GM18520 (cell line): ENCODE data around the gene MYH9.

Source experiments
- ATAC-seq: cut with Tn5 transposase; IDR thresholded peaks from one replicate; pipeline ENCODE4 v1.9.1; 2021; ENCODE audit not compliant: unreplicated experiment

MYH9 gene

DNA sequence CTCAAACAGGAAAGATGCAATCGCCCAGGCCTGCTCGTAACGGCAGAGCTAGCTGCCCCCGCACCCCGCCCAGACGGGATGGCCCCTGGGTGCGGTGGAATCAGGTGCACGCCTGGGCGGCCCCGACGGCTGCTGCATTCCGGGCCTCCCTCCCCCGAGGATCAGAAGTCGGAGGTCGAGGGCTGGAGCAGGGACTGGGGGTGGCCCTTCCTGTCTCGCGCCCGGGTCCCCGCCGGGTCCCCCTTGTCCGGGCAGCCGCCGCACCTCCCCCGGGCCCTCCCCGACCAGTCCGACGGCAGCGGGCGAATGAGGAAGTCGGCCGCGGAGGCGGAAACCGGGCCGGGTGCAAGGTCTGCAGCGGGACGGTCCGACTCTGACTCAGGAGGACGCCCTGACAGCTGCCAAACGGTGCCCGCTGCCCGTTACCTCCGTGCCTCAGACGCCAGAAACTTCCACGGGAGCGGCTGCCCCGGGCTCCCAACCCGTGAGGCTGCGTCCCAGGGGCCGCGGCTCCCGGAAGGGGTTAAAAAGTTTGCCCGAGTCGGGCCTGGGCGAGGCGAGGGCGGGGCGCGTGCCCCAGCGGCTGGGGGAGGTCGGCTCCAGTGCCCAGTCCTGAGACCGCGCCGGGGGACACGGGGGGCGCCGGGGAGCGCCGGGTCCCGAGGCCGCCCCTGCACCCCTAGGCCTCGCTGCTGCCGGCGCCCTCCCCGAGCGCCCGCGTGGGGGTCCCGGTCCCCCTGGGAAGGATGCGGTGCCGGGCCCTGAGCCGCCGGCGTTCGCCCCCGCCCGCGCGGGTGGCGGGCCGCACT is 663 bp downstream of the MYH9 start:
- ATAC-seq: peak; percentile 2

DNA sequence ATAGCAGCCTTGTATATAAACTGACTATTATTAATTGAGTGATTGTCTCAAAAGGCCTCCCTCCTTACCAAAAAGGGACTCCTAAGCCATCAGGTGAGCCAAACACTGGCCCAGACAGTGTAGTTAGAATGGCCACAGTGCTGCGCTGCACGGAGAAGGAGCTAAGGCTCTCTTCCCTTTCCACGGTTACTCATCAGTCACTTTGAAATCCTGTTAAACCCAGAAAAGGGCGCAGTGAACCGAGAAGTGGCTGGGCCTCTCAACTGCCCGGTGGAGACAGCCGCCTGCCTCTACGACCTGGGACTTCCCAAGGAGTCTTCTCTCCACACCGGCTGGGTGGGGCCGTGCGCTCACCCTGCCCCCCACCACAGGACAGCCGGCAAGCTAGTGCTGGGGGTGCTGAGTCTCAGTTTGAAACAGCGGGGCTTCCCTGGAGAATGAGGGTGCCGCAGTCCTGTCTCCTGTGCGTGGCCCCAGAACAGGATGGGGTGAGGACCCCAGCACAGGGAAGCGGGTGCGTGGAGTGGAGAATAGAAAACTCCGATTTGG is 1.3 kb downstream of the MYH9 start:
- no peak for ATAC-seq

DNA sequence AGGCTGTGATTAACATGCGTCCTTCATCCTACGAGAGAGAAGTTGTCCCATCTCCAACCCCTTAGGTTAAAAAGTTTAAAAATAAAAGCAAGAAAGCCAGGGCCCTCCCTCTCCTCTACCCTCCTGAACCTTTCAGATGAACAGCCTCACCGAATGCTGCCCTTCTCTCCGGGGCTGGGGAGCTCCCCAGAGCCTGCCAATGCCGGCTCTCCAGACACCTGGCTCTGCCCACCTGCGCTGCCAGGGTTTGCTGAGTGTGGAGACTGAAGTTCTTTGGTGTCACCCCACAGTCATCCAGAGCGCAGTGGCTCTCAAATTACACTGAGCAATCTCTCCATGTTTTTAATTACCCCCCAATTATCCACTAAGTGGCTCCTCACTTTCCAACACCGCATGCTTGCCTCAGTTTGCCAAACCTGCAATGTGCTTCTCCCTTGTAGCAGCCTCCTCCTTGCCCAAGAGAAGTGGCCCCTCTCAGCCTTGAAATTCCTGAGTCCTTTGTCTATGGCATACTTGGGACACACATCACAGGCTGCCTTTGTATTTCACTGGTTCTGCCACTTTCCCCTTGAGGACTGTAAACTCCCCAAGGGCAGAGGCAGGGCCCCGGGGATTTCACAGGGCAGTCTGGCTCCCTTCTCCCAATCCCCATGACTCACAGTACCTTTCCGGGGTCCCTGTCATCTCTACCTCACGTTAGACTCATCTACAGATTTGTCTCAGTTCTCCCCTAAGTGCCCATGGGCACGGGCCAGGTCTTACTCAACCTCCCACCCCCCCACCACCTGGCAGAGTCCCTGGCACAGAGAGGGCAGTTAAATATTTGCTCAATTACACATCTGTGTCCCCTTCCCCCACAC is 2.0 kb downstream of the MYH9 start:
- no peak for ATAC-seq

DNA sequence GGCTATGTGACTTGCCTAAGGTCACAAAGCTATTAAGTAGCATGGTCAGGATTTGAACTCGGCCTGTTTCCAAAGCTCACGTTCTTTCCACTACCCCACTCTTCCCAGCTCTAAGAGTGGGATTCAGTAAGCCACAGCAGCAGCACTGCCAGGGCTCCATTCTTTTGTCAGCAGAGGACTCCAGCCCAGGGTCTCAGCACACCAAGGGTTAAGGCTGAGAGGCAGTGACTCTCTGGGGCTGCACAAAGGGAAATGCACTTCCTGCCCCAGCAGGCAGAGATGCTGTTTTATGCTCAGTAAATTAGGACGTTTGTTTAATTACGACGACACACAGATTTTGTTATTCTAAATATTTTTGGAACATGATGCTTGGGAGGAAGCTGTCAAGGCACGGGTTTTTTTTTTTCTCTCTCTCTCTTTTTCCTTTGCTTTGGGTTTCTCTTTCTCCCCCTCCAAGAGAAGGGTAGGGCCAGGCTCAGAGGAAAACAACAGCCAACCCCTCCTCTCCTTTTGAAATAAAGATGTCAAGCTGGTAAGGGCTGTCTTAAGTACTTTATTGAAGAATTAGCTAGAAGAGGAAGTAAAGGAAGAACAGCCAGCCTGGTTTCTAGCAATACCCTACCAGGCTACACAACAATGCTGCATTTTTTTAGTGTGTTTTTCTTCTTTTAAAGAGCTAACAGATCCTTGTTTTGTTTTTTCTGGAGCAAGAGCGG is 2.8 kb downstream of the MYH9 start:
- no peak for ATAC-seq

DNA sequence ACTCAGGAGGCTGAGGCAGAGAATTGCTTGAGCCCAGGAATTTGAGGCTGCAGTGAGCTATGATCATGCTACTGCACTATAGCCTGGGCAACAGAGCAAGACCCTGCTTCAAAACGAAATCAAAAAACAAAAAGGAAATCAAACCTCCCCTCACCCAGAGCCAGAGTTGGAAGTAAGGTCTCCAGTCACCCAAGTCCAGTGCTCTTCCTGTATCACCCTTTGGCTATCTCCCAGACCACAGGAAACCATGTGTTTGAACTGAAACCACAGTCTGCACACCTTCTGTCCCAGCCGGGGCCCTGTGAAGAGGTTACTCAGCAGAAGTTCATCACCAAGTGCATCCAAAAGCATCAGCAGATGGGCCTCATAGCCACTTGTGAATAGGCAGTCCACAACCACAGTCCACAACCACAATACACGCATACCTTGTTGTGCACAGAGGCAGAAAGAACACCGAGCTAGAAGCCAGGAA is 4.6 kb downstream of the MYH9 start:
- ATAC-seq: no peak

DNA sequence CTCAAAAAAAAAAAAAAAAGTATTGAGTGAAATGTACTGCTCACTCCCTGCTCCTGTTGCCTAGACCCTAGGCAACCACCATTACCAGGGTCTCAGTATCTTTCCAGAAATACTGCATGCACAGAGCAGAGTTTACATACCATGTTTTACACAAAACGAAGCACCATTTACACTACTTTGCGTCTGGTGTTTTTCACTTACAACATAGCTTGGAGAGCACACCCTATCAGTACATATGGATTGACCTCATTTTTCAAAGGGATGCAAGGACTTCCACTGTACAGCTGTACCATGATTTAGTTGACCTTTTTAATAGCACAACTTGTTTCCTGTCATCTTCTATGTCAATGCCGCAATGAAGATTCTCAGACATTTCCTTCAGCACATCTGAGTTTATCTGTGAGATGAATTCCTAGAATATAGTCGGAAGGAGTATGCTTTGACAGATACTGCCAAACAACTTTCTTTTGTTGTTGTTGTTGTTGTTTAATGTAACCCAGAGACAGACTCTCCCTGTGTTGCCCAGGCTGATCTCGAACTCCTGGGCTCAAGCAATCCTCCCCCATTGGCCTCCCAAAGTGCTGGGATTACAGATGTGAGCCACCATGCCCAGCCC is 6.1 kb downstream of the MYH9 start:
- ATAC-seq: no peak

DNA sequence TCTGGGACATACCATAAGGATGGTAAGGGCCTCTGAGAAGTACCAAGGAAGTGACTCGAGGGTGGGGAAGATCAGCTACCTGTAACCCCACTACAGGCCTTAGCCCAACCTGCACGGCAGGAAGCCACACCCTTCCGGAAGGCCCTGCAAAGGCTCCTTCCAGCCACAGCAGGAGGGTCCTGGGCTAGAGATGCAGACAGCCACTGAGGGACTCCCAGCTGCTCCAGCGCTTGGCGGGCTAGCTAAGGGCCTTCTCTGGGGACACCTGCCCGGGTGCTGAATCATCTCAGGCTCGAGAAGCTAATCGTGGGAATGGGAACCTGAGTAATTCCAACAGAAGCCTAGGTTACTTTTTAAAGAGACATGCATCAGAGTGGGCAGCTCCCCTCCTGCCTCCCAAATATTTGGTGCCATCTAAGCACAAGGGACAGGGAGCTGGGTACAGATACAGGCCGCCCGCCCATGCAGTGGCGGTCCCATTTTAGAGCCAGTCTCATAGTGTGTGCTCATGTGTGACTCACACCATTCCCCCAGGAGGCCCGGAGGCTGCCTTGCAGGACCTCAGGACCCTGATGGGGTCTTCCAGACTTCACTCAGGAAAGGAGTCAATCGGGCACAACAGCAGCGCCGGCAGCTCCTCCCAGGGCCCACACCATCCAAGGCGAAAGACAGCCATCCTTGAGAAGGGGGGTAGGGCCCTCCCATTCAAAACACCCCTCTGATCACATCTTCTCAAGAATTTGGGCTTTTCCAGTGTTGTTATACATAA is 8.0 kb downstream of the MYH9 start:
- ATAC-seq: no peak

DNA sequence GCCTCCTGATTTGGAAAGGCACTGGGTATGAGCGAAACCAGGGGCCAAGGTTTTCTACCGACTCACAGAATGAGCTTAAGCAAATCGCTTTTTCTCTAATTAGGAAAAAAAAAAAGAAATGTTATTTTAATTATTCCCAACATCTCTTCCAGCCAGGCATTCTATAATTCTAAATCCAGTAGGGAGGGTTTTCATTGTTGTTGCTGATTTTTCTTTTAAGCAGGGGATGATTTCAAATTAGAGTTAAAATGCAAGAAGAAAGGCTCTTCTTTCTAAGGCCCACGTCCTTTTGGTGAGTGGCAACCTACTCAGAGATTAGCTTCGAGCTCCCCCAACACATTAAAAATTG is 8.9 kb downstream of the MYH9 start:
- no peak for ATAC-seq

DNA sequence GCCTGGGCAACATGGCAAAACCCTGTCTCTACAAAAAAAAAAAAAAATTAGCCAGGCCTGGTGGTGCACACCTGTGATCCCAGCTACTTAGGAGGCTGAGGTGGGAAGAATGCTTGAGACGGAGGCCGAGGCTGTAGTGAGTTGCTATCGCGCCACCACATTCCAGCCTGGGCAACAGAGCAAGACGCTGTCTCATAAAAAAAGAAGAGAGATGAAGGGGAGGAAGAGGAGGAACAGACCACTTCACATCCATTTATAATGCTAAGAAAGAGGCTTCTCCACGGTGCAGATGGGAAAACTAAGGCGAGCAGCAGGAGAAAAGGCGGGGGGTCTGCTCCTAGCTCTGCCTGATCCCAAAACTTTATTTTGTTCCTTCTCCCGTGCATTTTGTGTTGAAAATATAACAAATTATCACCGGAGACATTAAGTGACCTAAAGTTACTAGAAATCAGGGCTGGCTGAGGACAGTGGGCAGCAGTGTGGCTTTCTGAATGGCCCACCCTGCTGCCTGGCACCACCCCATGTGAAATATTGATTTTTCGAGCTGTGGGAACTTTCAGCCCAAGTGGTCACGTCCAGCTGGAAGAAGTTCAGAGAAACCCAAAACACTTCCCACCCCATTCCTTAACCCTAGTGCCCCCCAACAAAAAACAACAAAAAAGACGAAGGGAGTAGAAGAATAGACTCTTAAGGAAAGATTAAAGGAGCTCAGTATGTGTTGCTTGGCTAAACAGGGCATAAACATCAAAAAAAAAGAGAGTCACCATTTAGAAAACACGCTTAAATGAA is 9.5 kb downstream of the MYH9 start:
- ATAC-seq: no peak

DNA sequence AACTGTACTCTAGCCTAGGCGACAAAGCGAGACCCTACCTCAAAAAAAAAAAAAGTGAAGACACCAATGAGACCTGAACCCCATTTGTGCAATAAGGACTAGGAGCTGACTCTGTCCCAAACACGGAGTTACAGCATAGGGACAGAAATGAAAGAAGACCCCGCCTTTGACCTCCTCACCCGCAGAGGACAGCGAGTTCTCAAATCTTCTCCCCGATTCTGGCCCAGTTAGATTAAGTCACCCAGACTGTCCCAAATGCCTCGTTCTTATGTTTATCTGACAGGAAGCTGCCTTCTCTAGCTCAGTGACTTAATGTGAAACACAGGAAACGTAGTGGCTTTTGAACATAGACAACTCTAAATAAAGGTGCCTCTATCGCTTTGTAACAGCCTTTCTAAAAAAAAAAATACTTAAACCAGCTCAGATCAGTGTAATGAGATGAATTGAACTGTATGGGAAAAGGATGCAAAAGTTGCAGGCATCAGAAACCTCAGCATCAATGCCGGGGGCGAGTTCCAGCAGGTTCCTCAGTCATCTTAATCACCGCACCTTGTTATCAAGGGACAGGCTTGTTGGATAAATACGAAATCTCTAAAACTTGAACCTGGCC is 10.6 kb downstream of the MYH9 start:
- no peak for ATAC-seq

DNA sequence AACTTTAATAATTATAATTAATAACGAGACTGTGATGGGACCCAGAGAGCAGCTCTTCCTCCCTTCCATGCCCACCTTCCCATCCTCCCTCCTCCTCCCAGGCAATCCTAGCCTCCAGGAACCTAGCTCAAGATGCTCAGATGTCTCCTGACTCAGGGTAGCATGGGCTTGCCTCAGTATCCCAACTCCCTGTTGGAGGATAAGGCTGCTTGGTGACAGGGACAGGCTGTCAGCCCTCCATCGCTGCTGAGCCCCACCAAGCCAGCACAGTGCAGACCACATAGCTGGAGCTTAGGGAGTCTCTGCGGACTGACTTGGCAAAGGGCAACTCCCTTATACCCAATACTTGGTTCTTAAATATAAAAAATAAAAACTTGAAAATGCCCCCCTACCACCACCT is 11.5 kb downstream of the MYH9 start:
- no peak for ATAC-seq

DNA sequence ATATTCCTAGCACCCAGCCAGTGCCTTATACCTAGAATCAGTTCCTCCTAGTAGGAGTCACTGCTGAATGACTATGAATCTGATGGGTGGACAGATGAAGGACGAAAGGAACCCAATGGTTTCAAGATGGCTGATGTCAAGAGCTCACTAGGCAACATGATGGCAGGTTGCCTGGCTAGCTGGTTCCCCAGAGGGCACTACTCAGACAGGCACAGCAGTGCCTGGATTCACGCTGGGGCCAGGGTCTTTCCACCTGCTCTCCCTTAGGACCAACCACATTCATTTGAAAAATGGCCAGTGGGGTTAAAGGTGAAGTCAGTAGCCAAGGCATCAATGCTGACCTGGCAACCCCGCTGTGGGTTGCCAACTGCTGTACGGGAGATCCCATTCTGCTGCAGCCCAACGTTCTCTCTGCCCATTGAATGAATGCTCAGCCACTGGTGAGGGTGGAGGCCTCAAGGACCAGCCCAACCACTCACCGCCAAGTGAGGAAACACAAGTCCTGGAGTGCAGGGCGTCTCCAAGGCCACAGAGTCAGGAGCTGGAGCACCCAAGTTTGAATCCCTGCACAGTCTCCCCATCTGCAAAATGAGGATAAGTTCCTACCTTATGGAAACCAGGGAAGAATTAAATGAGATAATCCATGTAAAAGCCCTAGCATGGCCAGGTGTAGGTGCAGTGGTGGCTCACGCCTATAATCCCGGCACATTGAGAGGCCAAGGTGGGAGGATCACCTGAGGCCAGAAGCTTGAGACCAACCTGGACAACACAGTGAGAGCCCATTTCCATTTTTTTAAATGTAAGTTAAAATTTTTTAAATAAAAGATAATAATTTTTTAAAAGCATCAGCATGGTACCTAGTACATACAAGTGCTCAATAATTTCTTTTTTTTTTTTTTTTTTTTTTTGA is 12.4 kb downstream of the MYH9 start:
- ATAC-seq: no peak

DNA sequence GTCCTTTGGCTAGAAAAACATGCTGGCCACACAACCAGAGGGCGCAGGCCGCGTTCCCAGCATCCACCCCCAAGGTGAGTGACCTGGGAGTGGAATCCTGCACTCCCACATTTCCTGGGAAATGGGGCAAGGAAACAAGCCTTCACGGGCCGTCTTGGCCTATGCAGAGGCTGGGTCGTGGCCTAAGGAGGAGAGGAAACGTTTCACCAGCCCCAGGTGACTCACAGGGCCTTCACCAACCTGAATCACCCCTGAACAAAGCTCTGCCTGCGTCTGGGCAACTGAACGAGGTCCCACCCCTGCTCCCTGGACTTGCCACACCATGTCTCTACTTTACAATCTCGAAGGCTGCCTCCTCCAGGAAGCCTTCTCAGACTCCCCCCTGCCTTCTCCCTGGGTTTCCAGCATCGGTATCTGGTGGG is 13.2 kb downstream of the MYH9 start:
- no peak for ATAC-seq

DNA sequence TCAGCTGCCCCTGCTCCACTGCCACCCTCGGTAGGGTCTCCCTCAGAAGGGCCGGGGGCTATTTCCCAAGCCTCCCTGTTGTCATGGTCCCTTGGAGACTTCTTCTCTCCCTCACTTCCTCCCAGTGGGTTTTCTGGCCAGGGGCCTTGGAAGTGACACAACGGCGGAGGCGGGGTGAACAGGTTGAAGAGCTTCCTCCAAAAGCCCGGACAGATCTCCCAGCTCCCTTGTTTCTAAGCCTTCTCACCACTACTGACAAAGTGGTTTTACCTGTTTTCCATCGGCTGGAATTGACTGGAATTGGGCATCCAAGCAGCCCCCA is 14.5 kb downstream of the MYH9 start:
- no peak for ATAC-seq

DNA sequence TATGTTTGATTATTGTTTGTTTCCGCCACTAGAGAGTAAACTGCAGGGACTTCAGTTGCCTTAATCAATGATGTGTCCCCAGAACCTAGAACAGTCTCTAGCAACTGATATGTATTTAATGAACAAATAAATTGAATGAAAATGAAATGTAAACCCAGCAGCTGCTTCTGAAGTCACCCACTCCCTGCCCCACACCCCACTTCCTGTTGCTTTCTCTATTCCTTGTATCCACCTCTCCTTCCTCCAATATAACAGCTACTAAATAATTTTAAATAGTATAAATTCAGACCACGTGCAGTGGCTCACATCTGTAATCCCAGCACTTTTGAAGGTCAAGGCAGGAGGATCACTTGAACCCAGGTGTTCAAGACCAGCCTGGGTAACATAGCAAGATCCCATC is 15.8 kb downstream of the MYH9 start:
- no peak for ATAC-seq

DNA sequence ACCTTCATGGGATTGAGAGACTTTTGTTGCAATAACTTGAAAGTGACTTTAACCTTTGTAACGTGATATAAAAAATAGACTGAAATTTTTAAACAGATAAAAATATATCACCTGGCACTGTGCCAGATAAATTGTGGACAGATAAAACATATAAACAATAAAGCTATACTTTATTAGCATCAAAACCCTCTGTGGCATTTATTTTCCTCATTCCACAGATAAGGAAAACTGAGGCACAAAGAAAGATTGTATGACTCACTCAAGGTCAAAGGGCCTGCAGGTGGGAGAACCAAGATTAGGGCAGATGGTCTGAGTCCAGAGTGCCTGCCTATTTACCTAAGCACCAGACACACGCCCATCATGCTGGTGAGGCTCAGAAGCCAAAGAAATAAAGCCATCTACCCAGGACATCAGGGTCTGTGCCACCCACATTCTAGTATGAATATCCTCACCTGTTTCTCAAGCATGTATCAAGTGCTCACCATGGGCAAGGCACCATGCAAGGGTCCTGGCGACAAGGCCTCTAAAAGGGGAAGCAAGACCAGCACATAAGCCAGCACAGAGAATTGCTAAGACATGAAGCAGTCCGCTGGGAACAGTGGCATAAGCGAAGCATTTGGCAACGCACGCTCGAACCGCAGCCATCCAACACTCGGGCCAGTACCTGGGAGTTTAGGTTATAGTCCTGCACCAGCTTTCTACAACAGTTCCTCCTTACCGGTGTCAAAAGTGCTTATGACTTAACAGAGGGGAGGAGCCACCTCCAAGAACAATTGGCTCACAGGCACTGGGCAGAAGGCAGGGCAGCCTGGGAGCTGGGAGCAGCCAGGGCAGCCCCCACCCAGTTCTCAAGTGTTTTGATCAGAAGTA is 17.6 kb downstream of the MYH9 start:
- ATAC-seq: no peak
